ENCODE data around the gene DLAT.

DLAT gene

GRCh38 chr11:112012874-112013273 lies 12.3 kb upstream of the DLAT start:
- DNase-seq (ENCODE audit: extremely low read depth, low read depth), result no peak
- TF ChIP-seq CTCF (IDR thresholded peaks at IDR 0.05; ENCODE audit: low read depth, low read length), result no peak

- TF ChIP-seq CTCF (IDR thresholded peaks at IDR 0.05; ENCODE audit: low read depth, low read length), result no peak
- DNase-seq (ENCODE audit: extremely low read depth, low read depth), result no peak
These were observed 11.6 kb upstream of the DLAT start for GRCh38 chr11:112013497-112014164.

GRCh38 chr11:112016088-112016764 lies 9.0 kb upstream of the DLAT start:
- TF ChIP-seq CTCF (IDR thresholded peaks at IDR 0.05; ENCODE audit: low read depth, low read length), result no peak
- peak; percentile 7 for DNase-seq (ENCODE audit: extremely low read depth, low read depth)

- DNase-seq (ENCODE audit: extremely low read depth, low read depth), result peak; percentile 59
- TF ChIP-seq CTCF (IDR thresholded peaks at IDR 0.05; ENCODE audit: low read depth, low read length), result no peak
These were observed 8.3 kb upstream of the DLAT start for GRCh38 chr11:112016765-112017376.

GRCh38 chr11:112017538-112017937 lies 7.7 kb upstream of the DLAT start:
- TF ChIP-seq CTCF (IDR thresholded peaks at IDR 0.05; ENCODE audit: low read depth, low read length), result no peak
- DNase-seq (ENCODE audit: extremely low read depth, low read depth), result no peak

- TF ChIP-seq CTCF (IDR thresholded peaks at IDR 0.05; ENCODE audit: low read depth, low read length), result no peak
- no peak for DNase-seq (ENCODE audit: extremely low read depth, low read depth)
These were observed 6.1 kb upstream of the DLAT start for GRCh38 chr11:112019066-112019465.

GRCh38 chr11:112023104-112023503 lies 2.1 kb upstream of the DLAT start:
- DNase-seq (ENCODE audit: extremely low read depth, low read depth), result no peak
- no peak for TF ChIP-seq CTCF (IDR thresholded peaks at IDR 0.05; ENCODE audit: low read depth, low read length)

Measured in AG09319 (cell line).